CD14-positive monocyte (primary cell): ENCODE results near the gene LRBA. TPM values are rescaled to one million over a fixed set of nuclear protein-coding genes. Genes with fewer than 3 reads are reported as not detected.

ENCODE experiments used
- DNase-seq, 3 donors: peaks; one replicate each; pipeline ENCODE4 v3.0.0-alpha.2; 2011 to 2022
- H2AFZ ChIP-seq: 2 replicates; pipeline ENCODE4 v1.6.0; 2012; ENCODE audit warnings: mild to moderate bottlenecking, low read depth, low read length, inconsistent platforms; ENCODE audit not compliant: insufficient read depth, poor library complexity, severe bottlenecking
- H3K27ac ChIP-seq, 2 donors: 1 replicate in 1 of 2; 2 replicates in 1 of 2; pipeline ENCODE4 v1.5.1; 2012 to 2013; ENCODE audit warnings: low read length in 2 of 2, control low read depth in 1 of 2, inconsistent platforms in 1 of 2, low read depth in 1 of 2, mild to moderate bottlenecking in 1 of 2
- H3K27me3 ChIP-seq, 2 donors: one replicate each; pipeline versions ENCODE4 v1.6.0 to v1.6.1; 2011 to 2013; ENCODE audit warnings: low read length in 2 of 2; ENCODE audit not compliant: control insufficient read depth in 2 of 2, insufficient read depth in 2 of 2
- H3K36me3 ChIP-seq, 2 donors: replicated peaks in 1 of 2; 1 replicate in 1 of 2; 2 replicates in 1 of 2; pipeline versions ENCODE4 v1.5.1 to v1.6.1; 2012 to 2013; ENCODE audit warnings: low read length in 2 of 2, control low read depth in 1 of 2, inconsistent platforms in 1 of 2, mild to moderate bottlenecking in 1 of 2; ENCODE audit not compliant: insufficient read depth in 2 of 2, control insufficient read depth in 1 of 2
- H3K4me1 ChIP-seq, 2 donors: 1 replicate in 1 of 2; 2 replicates in 1 of 2; pipeline versions ENCODE4 v1.5.1 to v1.6.1; 2012 to 2013; ENCODE audit warnings: low read length in 2 of 2, control low read depth in 1 of 2, inconsistent platforms in 1 of 2, mild to moderate bottlenecking in 1 of 2, moderate library complexity in 1 of 2; ENCODE audit not compliant: insufficient read depth in 2 of 2, control insufficient read depth in 1 of 2
- H3K4me2 ChIP-seq: replicated peaks from 2 replicates; pipeline ENCODE3; 2012; ENCODE audit warnings: low read length, moderate library complexity, mild to moderate bottlenecking; ENCODE audit not compliant: poor library complexity, severe bottlenecking; ENCODE audit errors: extremely low read depth
- H3K4me3 ChIP-seq, 3 experiments: fragments of 200-600 bp in 1 of 3; sonication (generic) in 1 of 3; replicated peaks in 1 of 3; 1 replicate in 2 of 3; 2 replicates in 1 of 3; pipeline ENCODE4 v1.5.1; 2011 to 2013; ENCODE audit warnings: low read length in 3 of 3, mild to moderate bottlenecking in 3 of 3, control low read depth in 2 of 3, low read depth in 2 of 3, inconsistent platforms in 1 of 3, moderate library complexity in 1 of 3
- H3K79me2 ChIP-seq: 2 replicates; pipeline ENCODE4 v1.6.0; 2012; ENCODE audit warnings: mild to moderate bottlenecking, control low read depth, inconsistent platforms, low read length, moderate library complexity; ENCODE audit not compliant: insufficient read depth
- H3K9ac ChIP-seq: 2 replicates; pipeline ENCODE4 v1.6.0; 2017; ENCODE audit warnings: low read length, mild to moderate bottlenecking; ENCODE audit not compliant: insufficient read depth, poor library complexity, severe bottlenecking
- H3K9me3 ChIP-seq, 2 donors: replicated peaks in 1 of 2; 1 replicate in 1 of 2; 2 replicates in 1 of 2; pipeline versions ENCODE4 v1.5.1 to v1.6.1; 2012 to 2013; ENCODE audit warnings: low read length in 2 of 2, control low read depth in 1 of 2; ENCODE audit not compliant: control insufficient read depth in 1 of 2, insufficient read depth in 1 of 2
- H4K20me1 ChIP-seq: 2 replicates; pipeline ENCODE4 v1.6.0; 2012; ENCODE audit warnings: mild to moderate bottlenecking, low read length, control low read depth, moderate library complexity; ENCODE audit not compliant: insufficient read depth
- H3K27ac Mint-ChIP-seq, 7 donors: one replicate each; pipeline ENCODE4 v1.8.0; 2020; ENCODE audit warnings: mild to moderate bottlenecking in 7 of 7, mixed read lengths in 7 of 7, moderate library complexity in 6 of 7, inconsistent platforms in 2 of 7
- H3K27me3 Mint-ChIP-seq, 3 donors: one replicate each; pipeline ENCODE4 v1.8.0; 2021 to 2022; ENCODE audit warnings: low read depth in 3 of 3, mild to moderate bottlenecking in 3 of 3, mixed read lengths in 3 of 3, moderate library complexity in 3 of 3, inconsistent platforms in 1 of 3
- H3K36me3 Mint-ChIP-seq, 2 donors: one replicate each; pipeline ENCODE4 v1.8.0; 2020; ENCODE audit warnings: mixed read lengths in 2 of 2, inconsistent platforms in 1 of 2, mild to moderate bottlenecking in 1 of 2
- H3K4me1 Mint-ChIP-seq: one replicate; pipeline ENCODE4 v1.8.0; 2020; ENCODE audit warnings: mild to moderate bottlenecking, mixed read lengths
- H3K4me3 Mint-ChIP-seq, 2 donors: one replicate each; pipeline ENCODE4 v1.8.0; 2020; ENCODE audit warnings: mild to moderate bottlenecking in 2 of 2, mixed read lengths in 2 of 2, moderate library complexity in 1 of 2
- H3K9me3 Mint-ChIP-seq, 7 donors: one replicate each; pipeline ENCODE4 v1.8.0; 2020 to 2022; ENCODE audit warnings: mixed read lengths in 7 of 7, mild to moderate bottlenecking in 6 of 7, moderate library complexity in 6 of 7, inconsistent platforms in 2 of 7
- WGBS: methylation state at CpG from one replicate; pipeline ENCODE4 v1.1.5; 2013; ENCODE audit warnings: missing lambda C conversion rate; ENCODE audit not compliant: insufficient coverage; 5-methylcytosine and 5-hydroxymethylcytosine counted together
- intact Hi-C, 2 donors: fragments of 100-400 bp; cut with micrococcal nuclease; formaldehyde crosslinking; loops; one replicate each; pipeline versions ENCODE4 v1.15.0 to v1.15.1; 2023
- polyA plus RNA-seq, 3 donors: library from polyadenylated mRNA; depleted of rRNA in 1 of 3; unstranded in 2 of 3; stranded (reverse) in 1 of 3; fragments of 300-500 nt in 2 of 3; fragments of >200 nt in 1 of 3; fragmentation: Illumina TruSeq in 2 of 3; gene quantifications; 1 replicate in 2 of 3; 2 replicates in 1 of 3; pipeline ENCODE4 v1.2.3, GENCODE V29; 2012 to 2021
- TF ChIP-seq, protein P1 (sequence below): fragments of 200-600 bp; IDR thresholded peaks from one replicate; pipeline ENCODE4 v1.8.0; 2022; ENCODE audit warnings: antibody characterized with exemption, mild to moderate bottlenecking

Gene LRBA
- polyA plus RNA-seq, 3 donors, result 1.5 to 5.5 (median 4.4) TPM

DNA sequence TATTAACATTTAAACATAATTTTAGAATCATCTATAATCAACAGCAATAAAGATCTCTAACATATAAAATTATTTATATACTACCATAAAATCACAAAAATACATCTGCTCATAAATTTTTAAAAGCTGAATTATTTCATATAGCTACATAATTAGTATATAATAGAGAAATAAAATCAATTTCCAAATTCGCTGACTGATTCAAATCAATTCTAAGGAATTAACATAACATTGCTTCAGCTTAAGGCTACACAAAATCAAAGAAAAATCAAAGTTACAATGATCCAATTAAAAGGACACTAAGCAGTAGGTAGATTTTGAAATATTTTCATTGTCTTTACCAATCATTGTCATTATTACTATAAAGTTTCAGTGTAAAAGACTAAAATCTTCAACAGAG lies 194.7 kb downstream of the LRBA start:
- Histone ChIP-seq H3K9ac (no peak overlapping the region), H3K27me3 (no peaks in the 10 kb centered on the region), H3K9me3 (no peaks in the 10 kb centered on the region), H2AFZ (no peak overlapping the region), H3K4me2 (no peak overlapping the region), H4K20me1 (no peaks in the 10 kb centered on the region), H3K4me3 (no peak overlapping the region), H3K27ac (no peak overlapping the region), H3K4me1 (no peaks in the 10 kb centered on the region), H3K79me2 (no peaks in the 10 kb centered on the region), H3K36me3 (no peaks in the 10 kb centered on the region)
- TF ChIP-seq, protein P1, sequence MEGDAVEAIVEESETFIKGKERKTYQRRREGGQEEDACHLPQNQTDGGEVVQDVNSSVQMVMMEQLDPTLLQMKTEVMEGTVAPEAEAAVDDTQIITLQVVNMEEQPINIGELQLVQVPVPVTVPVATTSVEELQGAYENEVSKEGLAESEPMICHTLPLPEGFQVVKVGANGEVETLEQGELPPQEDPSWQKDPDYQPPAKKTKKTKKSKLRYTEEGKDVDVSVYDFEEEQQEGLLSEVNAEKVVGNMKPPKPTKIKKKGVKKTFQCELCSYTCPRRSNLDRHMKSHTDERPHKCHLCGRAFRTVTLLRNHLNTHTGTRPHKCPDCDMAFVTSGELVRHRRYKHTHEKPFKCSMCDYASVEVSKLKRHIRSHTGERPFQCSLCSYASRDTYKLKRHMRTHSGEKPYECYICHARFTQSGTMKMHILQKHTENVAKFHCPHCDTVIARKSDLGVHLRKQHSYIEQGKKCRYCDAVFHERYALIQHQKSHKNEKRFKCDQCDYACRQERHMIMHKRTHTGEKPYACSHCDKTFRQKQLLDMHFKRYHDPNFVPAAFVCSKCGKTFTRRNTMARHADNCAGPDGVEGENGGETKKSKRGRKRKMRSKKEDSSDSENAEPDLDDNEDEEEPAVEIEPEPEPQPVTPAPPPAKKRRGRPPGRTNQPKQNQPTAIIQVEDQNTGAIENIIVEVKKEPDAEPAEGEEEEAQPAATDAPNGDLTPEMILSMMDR, result no peak
- no peak overlapping the region for H3K27ac Mint-ChIP-seq
- no CpG with 5 or more reads among the region's 1 CpG for WGBS
- no peak for DNase-seq
- H3K4me3 Mint-ChIP-seq, result no peak overlapping the region
- no peaks in the 10 kb centered on the region for H3K4me1 Mint-ChIP-seq
- no peaks in the 10 kb centered on the region for H3K9me3 Mint-ChIP-seq
- H3K27me3 Mint-ChIP-seq, result no peaks in the 10 kb centered on the region
- intact Hi-C loops, result no loop called here
- H3K36me3 Mint-ChIP-seq, result peaks cover 5 to 10% of the 10 kb centered on the region in 2 donors

DNA sequence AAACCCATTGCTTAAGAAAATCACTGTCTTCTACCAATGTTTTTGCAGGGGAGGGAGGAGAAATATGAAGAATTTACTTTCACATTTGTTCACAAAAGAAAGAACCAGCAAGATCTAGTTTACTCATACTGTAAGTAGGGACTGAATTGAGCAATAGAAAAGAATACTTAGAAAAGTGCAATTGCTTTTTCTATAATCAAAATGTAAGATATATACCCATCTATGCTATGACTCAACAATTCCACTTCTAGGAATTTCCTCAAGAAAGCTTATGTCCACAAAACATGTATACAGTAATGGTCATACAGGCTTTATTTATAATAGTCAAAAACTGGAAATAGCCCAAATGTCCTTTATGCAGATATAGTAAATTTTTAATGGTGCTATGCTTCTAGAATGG lies 196.4 kb downstream of the LRBA start:
- TF ChIP-seq, protein P1, result no peak
- intact Hi-C loops, result no loop called here
- Histone ChIP-seq H3K4me3 (no peak overlapping the region), H3K36me3 (no peaks in the 10 kb centered on the region), H3K9ac (no peak overlapping the region), H3K27ac (no peak overlapping the region), H3K79me2 (no peaks in the 10 kb centered on the region), H4K20me1 (no peaks in the 10 kb centered on the region), H3K9me3 (no peaks in the 10 kb centered on the region), H3K4me2 (no peak overlapping the region), H3K27me3 (no peaks in the 10 kb centered on the region), H3K4me1 (no peaks in the 10 kb centered on the region), H2AFZ (no peak overlapping the region)
- no peaks in the 10 kb centered on the region for H3K27me3 Mint-ChIP-seq
- no peak for DNase-seq
- no peak overlapping the region for H3K4me3 Mint-ChIP-seq
- H3K9me3 Mint-ChIP-seq, result no peaks in the 10 kb centered on the region
- H3K36me3 Mint-ChIP-seq, result peaks cover 0 to 3% of the 10 kb centered on the region in 2 donors
- peak overlapping the region in 1 of 7 donors; percentile 51 for H3K27ac Mint-ChIP-seq
- no peaks in the 10 kb centered on the region for H3K4me1 Mint-ChIP-seq
